ENCODE data around the gene MT1B. TPM values are rescaled to one million over a fixed set of nuclear protein-coding genes. Genes with fewer than 3 reads are reported as not detected.

The MT1B gene
- total and polyA plus RNA-seq, 2 of the 13 experiments (the other 11 are each of a cell fraction or from before 2014, with no cell fraction given) = 0.89 TPM; not detected in 1

DNA sequence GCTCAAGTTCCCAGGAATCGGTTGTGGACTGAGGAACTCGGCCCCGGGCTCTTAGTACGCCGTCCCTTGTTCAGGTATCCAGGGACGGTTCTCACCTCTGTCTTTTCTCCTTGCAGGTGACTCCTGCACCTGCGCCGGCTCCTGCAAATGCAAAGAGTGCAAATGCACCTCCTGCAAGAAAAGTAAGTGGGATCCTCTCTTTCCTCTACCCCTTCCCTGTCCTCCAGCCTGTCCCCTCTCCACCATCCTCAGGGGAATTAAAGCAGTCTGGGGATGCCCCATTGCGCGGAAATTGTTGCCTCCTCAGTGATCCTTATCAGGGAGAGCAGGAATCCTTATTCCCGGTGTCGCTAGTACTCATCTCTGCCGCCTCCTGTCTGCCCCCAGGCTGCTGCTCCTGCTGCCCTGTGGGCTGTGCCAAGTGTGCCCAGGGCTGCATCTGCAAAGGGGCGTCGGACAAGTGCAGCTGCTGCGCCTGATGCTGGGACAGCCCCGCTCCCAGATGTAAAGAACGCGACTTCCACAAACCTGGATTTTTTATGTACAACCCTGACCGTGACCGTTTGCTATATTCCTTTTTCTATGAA, 42.7 kb upstream of the MT1B start (continued):
- no peak for TF ChIP-seq TERF1 (CRISPR knock-in tag; IDR thresholded peaks at IDR 0.05)
- TF ChIP-seq, protein P1, sequence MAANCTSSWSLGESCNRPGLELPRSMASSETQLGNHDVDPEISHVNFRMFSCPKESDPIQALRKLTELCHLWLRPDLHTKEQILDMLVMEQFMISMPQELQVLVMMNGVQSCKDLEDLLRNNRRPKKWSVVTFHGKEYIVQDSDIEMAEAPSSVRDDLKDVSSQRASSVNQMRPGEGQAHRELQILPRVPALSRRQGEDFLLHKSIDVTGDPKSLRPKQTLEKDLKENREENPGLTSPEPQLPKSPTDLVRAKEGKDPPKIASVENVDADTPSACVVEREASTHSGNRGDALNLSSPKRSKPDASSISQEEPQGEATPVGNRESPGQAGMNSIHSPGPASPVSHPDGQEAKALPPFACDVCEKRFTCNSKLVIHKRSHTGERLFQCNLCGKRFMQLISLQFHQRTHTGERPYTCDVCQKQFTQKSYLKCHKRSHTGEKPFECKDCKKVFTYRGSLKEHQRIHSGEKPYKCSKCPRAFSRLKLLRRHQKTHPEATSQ (CRISPR knock-in tag; IDR thresholded peaks at IDR 0.05; ENCODE audit: borderline replicate concordance) = 0 out of 2 replicates have a peak, but pooled peaks have one; percentile 17
- no peak for TF ChIP-seq NCOA1 (CRISPR knock-in tag; IDR thresholded peaks at IDR 0.05)
- no peak for TF ChIP-seq FOSL1 (CRISPR knock-in tag; IDR thresholded peaks at IDR 0.05; ENCODE audit: borderline replicate concordance)
- 0 out of 2 replicates have a peak, but pooled peaks have one; percentile 5 for TF ChIP-seq ZBTB21 (CRISPR knock-in tag; IDR thresholded peaks at IDR 0.05)
- TF ChIP-seq TOPORS (CRISPR knock-in tag; IDR thresholded peaks at IDR 0.05) = 0 out of 2 replicates have a peak, but pooled peaks have one; percentile 19
- 0 out of 2 replicates have a peak, but pooled peaks have one; percentile 49 for TF ChIP-seq ZNF724P (CRISPR knock-in tag; IDR thresholded peaks at IDR 0.05; ENCODE audit: borderline replicate concordance)
- peak; percentile 52; the same call in 1 of the 2 replicates for TF ChIP-seq ZNF232 (CRISPR knock-in tag; IDR thresholded peaks at IDR 0.05; ENCODE audit: borderline replicate concordance)
- 0 out of 2 replicates have a peak, but pooled peaks have one; percentile 12 for TF ChIP-seq TRIM24 (CRISPR knock-in tag; IDR thresholded peaks at IDR 0.05)
- TF ChIP-seq HNRNPLL (IDR thresholded peaks at IDR 0.05; ENCODE audit: low read depth, low read length, poor library complexity, severe bottlenecking) = no peak
- TF ChIP-seq MTA1 (CRISPR knock-in tag; IDR thresholded peaks at IDR 0.05; ENCODE audit: borderline replicate concordance) = 0 out of 2 replicates have a peak, but pooled peaks have one; percentile 26
- peak; percentile 15; the same call in 1 of the 2 replicates for TF ChIP-seq ARHGAP35 (CRISPR knock-in tag; IDR thresholded peaks at IDR 0.05; ENCODE audit: borderline replicate concordance)
- TF ChIP-seq MXD4 (CRISPR knock-in tag; IDR thresholded peaks at IDR 0.05) = no peak
- TF ChIP-seq ZNF317 (CRISPR knock-in tag; IDR thresholded peaks at IDR 0.05) = 0 out of 2 replicates have a peak, but pooled peaks have one; percentile 8
- TF ChIP-seq, protein P2, sequence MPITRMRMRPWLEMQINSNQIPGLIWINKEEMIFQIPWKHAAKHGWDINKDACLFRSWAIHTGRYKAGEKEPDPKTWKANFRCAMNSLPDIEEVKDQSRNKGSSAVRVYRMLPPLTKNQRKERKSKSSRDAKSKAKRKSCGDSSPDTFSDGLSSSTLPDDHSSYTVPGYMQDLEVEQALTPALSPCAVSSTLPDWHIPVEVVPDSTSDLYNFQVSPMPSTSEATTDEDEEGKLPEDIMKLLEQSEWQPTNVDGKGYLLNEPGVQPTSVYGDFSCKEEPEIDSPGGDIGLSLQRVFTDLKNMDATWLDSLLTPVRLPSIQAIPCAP (CRISPR knock-in tag; IDR thresholded peaks at IDR 0.05; ENCODE audit: low read depth) = 0 out of 2 replicates have a peak, but pooled peaks have one; percentile 16
- 0 out of 2 replicates have a peak, but pooled peaks have one; percentile 43 for TF ChIP-seq ZNF552 (CRISPR knock-in tag; IDR thresholded peaks at IDR 0.05; ENCODE audit: borderline replicate concordance)
- no peak for TF ChIP-seq POLR2AphosphoS2 (IDR thresholded peaks at IDR 0.05; ENCODE audit: low read depth, low read length)
- 0 out of 2 replicates have a peak, but pooled peaks have one; percentile 27 for TF ChIP-seq ZXDC (CRISPR knock-in tag; IDR thresholded peaks at IDR 0.05)
